Measurements from ENCODE around the gene HDDC3.
"Not testable (repeated sequence)": the region's sequence is repeated elsewhere in the genome, so short reads cannot be mapped to it uniquely, and the experiment has no call there.

Gene HDDC3

GRCh38 chr15:90929246-90930019, 2.9 kb downstream of the HDDC3 start:
- DNase-seq, result no peak

- not testable (repeated sequence) for DNase-seq
Measured at GRCh38 chr15:90928106-90928505, 4.2 kb downstream of the HDDC3 start.

GRCh38 chr15:90926766-90927165, 5.6 kb downstream of the HDDC3 start:
- not testable (repeated sequence) for DNase-seq

- DNase-seq, result no peak
Measured at GRCh38 chr15:90924375-90924774, 8.0 kb downstream of the HDDC3 start.

GRCh38 chr15:90922712-90923322, 9.5 kb downstream of the HDDC3 start:
- DNase-seq, result not testable (repeated sequence)

- DNase-seq, result no peak
Measured at GRCh38 chr15:90921887-90922286, 10.5 kb downstream of the HDDC3 start.

DNA sequence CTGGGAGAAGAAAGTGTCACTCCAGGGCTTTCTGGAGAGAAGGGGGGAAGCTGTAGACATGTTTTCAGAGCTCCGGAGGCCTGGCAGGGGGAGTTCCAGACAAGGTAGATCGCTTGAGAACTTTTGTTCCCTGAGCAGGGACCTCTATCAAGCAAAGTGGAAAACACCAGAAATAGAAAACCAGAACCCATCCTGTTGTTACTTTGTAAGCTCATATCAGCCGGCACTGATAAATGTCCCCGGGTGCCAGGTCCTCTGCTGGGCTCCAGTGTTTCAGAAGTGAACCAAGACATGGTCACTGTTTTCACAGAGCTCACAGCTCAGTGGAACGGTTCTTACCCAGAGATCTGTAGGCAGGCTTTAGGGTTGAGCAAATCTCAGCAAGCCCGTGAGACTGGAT, 13.5 kb downstream of the HDDC3 start:
- no peak for DNase-seq

DNA sequence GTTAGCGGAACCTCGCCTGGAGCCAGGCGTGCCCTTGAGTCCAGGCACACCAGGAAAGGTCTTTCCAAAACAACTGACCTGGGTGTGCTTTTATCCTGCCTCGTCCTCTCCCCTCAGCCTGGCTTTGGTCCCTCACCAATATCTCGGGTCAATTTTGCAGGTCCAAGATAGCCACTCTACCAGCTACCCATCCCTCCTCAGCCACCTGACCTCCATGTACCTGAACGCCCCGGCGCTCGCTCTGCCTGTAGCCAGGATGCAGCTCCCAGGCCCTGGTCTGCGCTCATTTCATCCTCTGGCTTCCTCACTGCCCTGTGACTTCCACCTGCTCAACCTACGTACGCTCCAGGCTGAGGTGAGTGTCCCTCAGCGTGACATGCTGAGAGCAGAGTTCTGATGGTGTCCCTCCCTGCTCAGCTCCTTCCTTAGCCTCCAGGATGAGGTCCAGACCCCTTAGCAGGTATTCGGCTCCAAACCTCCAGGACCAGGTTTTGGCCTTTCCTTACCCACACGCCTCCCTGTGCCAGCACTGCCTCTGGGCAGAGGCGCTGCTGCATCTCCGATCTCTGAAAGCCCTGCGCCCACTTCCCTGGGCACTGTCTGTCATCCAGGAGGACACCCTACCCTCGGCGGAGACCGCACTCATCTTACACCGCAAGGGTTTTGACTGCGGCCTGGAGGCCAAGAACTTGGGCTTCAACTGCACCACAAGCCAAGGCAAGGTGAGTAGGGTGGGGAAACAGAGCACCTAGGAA, 14.1 kb downstream of the HDDC3 start:
- no peak for DNase-seq

DNA sequence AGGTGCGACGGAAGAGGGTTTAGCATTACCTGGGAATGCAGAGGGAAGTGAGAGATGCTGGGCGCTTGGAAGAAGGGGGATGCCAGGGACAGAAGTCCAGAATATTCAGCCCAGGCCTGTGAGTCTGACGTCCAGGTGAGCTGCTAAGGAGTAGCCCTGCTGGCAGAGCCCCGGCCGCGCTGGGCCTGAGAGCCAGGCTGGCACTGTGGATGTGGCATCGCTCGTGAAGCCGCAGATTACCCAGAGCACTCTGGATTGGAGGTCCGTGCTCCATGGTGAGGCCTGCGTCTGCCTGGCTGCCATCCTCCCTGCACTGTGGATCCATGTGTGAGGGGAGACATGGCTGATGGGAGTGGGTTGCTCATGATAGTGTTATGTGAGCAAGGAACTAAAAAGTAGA, 14.8 kb downstream of the HDDC3 start:
- no peak for DNase-seq

- no peak for DNase-seq
Measured at GRCh38 chr15:90916461-90916860, 15.9 kb downstream of the HDDC3 start.

GRCh38 chr15:90915808-90916440, 16.4 kb downstream of the HDDC3 start:
- DNase-seq, result peak; percentile 6

- no peak for DNase-seq
Measured at GRCh38 chr15:90915216-90915807, 17.0 kb downstream of the HDDC3 start.

- DNase-seq, result no peak
Measured at GRCh38 chr15:90914305-90915080, 17.9 kb downstream of the HDDC3 start.

- DNase-seq, result no peak
Measured at GRCh38 chr15:90913398-90913944, 18.9 kb downstream of the HDDC3 start.

GRCh38 chr15:90912770-90913075, 19.6 kb downstream of the HDDC3 start:
- DNase-seq, result no peak

GRCh38 chr15:90911906-90912769, 20.2 kb downstream of the HDDC3 start:
- DNase-seq, result no peak

DNA sequence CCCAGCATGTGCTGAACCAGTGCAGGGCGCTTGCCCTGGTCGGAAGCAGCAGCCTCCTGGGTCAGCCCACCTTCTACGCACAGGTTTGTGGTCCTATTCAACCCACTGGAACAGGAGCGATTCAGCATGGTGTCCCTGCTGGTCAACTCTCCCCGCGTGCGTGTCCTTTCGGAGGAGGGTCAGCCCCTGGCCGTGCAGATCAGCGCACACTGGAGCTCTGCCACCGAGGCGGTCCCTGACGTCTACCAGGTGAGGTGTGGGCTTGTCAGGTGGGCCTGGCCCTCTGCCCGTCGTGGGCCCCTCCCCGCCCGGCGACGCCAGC, 21.1 kb downstream of the HDDC3 start:
- no peak for DNase-seq

DNA sequence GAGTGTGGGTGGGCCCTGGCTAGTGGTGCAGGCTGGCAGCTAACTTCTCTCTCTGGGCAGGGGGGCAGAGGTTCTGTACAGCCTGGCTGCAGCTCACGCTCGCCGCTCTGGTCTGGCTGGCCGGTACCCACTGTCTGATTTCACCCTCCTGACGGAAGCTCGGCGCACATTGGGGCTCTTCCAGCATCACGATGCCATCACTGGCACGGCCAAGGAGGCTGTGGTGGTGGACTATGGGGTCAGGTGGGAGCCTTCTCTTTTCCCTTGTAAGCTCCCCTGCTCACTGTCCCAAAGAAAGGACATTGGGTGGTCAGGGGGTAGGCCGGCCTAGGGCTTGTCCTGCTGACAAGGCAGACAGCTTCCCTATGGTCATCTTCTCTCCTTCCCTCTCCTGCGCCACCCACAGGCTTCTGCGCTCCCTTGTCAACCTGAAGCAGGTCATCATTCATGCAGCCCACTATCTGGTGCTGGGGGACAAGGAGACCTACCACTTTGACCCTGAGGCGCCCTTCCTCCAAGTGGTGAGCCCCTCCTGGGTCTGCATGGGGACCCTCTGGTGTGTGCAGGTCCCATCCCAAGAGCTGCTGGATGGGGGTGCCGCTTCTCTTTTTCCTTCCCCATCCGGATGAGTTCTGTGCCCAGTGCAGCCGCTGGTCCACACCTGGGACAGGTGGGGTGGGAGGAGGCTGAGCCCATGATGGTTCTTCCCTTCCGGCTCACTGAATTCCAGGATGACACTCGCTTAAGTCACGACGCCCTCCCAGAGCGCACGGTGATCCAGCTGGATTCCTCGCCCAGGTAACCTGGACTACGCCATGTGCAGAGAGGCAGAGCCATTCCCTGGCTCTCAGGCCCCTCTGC, 21.7 kb downstream of the HDDC3 start:
- DNase-seq, result no peak

GRCh38 chr15:90909976-90910375, 22.4 kb downstream of the HDDC3 start:
- DNase-seq, result no peak

DNA sequence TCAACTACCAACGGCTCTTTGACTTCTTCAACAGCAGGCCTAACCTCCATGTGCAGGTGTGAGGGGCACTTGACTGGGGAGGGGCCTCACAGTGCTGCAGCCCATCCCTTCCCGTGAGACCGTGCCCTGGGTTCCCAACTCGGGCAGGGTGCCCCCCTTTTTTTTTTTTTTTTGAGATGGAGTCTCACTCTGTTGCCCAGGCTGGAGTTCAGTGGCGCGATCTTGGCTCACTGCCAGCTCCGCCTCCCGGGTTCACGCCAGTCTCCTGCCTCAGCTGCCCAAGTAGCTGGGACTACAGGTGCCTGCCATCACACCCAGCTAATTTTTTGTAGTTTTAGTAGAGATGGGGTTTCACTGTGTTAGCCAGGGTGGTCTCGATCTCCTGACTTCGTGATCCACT, 22.9 kb downstream of the HDDC3 start:
- DNase-seq, result not testable (repeated sequence)

Data from CD4-positive, alpha-beta T cell treated with Interleukin-4 for 4 hours (primary cell).